ENCODE measurements around the gene KANSL1L. TPM values are rescaled to one million over a fixed set of nuclear protein-coding genes. Genes with fewer than 3 reads are reported as not detected.

The KANSL1L gene
- total and polyA plus RNA-seq, 2 experiments from 2014 or later: 7.4 to 21.1 TPM

DNA sequence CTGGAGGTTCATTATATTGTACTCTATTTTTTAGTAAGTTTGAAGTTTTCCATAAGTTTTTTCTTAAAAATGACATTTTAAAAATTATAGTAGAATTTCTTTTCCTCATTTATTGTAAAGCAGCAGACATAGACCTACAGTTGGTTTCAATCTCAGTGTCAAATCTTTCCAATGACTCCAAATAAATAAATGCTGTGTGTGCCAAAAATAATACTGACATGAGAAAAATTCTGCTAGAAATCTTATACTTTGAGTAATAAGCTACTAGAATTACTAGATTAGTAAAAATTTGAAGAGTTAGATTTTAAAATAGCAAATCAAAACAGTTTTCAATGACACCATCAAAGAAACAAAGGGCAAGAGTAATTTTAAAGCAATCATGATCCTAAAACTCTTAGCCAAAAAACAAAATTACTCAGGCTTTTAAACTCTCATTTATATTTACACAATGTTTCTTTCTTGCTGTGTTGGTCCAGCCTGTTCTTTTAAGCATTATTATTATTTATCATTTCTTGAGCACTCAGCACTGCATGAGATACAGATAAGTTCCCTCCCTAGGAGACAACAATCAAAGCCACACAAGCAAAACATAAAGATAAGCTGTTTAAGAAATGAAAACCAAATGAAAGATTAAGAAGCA is 8.3 kb upstream of the KANSL1L start:
- Histone ChIP-seq H3K79me2 (replicated peaks; ENCODE audit: insufficient read depth) (no peaks in the 10 kb centered on the region), H3K27me3 (ENCODE audit: insufficient read depth) (no peaks in the 10 kb centered on the region), H3F3A (replicated peaks; ENCODE audit: low read depth) (0 out of 2 replicates have a peak, but pooled peaks cover 3% of the 10 kb centered on the region), H3K4me1 (ENCODE audit: insufficient read depth) (peaks cover 30% of the 10 kb centered on the region), H3K36me3 (ENCODE audit: insufficient read depth) (0 out of 2 replicates have a peak, but pooled peaks cover 4% of the 10 kb centered on the region), H3K4me2 (no peak overlapping the region; the same call in 1 of the 2 replicates), H2AFZ (peak overlapping the region; percentile 19; the same call in 1 of the 2 replicates), H3K27ac (ENCODE audit: low read depth) (peak overlapping the region; percentile 61; the same call in 1 of the 2 replicates), H3K4me3 (no peak overlapping the region), H4K20me1 (replicated peaks; ENCODE audit: insufficient read depth) (no peaks in the 10 kb centered on the region), H3K9me2 (ENCODE audit: insufficient read depth) (no peaks in the 10 kb centered on the region)
- peaks cover 33% of the 10 kb centered on the region for H3K9me3 Mint-ChIP-seq
- peaks cover 33% of the 10 kb centered on the region for H3K4me1 Mint-ChIP-seq
- peaks cover 28% of the 10 kb centered on the region for H3K36me3 Mint-ChIP-seq (ENCODE audit: low read depth)
- peak overlapping the region; percentile 48; the same call in 1 of the 2 replicates for H3K27ac Mint-ChIP-seq
- DNase-seq (ENCODE audit: low spot score) (no peak), ATAC-seq (no peak)
- TF ChIP-seq EZH2phosphoT487 (IDR thresholded peaks at IDR 0.05; ENCODE audit: unreplicated experiment) (no peak), ZNF331 (CRISPR knock-in tag; IDR thresholded peaks at IDR 0.05; ENCODE audit: low read depth) (no peak), EZH2 (IDR thresholded peaks at IDR 0.05; ENCODE audit: low read depth, unreplicated experiment) (no peak), NANOG (IDR thresholded peaks at IDR 0.05; ENCODE audit: borderline replicate concordance) (no peak), JUNB (IDR thresholded peaks at IDR 0.05; ENCODE audit: unreplicated experiment) (no peak), STAT1 (IDR thresholded peaks at IDR 0.05; ENCODE audit: unreplicated experiment) (no peak), CREB1 (CRISPR knock-in tag; IDR thresholded peaks at IDR 0.05; ENCODE audit: low read depth) (no peak), POLR2AphosphoS5 (IDR thresholded peaks at IDR 0.05; ENCODE audit: low read depth) (no peak), ZNF114 (CRISPR knock-in tag; IDR thresholded peaks at IDR 0.05) (no peak)
- TF ChIP-seq, protein P1, sequence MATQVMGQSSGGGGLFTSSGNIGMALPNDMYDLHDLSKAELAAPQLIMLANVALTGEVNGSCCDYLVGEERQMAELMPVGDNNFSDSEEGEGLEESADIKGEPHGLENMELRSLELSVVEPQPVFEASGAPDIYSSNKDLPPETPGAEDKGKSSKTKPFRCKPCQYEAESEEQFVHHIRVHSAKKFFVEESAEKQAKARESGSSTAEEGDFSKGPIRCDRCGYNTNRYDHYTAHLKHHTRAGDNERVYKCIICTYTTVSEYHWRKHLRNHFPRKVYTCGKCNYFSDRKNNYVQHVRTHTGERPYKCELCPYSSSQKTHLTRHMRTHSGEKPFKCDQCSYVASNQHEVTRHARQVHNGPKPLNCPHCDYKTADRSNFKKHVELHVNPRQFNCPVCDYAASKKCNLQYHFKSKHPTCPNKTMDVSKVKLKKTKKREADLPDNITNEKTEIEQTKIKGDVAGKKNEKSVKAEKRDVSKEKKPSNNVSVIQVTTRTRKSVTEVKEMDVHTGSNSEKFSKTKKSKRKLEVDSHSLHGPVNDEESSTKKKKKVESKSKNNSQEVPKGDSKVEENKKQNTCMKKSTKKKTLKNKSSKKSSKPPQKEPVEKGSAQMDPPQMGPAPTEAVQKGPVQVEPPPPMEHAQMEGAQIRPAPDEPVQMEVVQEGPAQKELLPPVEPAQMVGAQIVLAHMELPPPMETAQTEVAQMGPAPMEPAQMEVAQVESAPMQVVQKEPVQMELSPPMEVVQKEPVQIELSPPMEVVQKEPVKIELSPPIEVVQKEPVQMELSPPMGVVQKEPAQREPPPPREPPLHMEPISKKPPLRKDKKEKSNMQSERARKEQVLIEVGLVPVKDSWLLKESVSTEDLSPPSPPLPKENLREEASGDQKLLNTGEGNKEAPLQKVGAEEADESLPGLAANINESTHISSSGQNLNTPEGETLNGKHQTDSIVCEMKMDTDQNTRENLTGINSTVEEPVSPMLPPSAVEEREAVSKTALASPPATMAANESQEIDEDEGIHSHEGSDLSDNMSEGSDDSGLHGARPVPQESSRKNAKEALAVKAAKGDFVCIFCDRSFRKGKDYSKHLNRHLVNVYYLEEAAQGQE (IDR thresholded peaks at IDR 0.05; ENCODE audit: unreplicated experiment): no peak
- TF ChIP-seq, protein P2, sequence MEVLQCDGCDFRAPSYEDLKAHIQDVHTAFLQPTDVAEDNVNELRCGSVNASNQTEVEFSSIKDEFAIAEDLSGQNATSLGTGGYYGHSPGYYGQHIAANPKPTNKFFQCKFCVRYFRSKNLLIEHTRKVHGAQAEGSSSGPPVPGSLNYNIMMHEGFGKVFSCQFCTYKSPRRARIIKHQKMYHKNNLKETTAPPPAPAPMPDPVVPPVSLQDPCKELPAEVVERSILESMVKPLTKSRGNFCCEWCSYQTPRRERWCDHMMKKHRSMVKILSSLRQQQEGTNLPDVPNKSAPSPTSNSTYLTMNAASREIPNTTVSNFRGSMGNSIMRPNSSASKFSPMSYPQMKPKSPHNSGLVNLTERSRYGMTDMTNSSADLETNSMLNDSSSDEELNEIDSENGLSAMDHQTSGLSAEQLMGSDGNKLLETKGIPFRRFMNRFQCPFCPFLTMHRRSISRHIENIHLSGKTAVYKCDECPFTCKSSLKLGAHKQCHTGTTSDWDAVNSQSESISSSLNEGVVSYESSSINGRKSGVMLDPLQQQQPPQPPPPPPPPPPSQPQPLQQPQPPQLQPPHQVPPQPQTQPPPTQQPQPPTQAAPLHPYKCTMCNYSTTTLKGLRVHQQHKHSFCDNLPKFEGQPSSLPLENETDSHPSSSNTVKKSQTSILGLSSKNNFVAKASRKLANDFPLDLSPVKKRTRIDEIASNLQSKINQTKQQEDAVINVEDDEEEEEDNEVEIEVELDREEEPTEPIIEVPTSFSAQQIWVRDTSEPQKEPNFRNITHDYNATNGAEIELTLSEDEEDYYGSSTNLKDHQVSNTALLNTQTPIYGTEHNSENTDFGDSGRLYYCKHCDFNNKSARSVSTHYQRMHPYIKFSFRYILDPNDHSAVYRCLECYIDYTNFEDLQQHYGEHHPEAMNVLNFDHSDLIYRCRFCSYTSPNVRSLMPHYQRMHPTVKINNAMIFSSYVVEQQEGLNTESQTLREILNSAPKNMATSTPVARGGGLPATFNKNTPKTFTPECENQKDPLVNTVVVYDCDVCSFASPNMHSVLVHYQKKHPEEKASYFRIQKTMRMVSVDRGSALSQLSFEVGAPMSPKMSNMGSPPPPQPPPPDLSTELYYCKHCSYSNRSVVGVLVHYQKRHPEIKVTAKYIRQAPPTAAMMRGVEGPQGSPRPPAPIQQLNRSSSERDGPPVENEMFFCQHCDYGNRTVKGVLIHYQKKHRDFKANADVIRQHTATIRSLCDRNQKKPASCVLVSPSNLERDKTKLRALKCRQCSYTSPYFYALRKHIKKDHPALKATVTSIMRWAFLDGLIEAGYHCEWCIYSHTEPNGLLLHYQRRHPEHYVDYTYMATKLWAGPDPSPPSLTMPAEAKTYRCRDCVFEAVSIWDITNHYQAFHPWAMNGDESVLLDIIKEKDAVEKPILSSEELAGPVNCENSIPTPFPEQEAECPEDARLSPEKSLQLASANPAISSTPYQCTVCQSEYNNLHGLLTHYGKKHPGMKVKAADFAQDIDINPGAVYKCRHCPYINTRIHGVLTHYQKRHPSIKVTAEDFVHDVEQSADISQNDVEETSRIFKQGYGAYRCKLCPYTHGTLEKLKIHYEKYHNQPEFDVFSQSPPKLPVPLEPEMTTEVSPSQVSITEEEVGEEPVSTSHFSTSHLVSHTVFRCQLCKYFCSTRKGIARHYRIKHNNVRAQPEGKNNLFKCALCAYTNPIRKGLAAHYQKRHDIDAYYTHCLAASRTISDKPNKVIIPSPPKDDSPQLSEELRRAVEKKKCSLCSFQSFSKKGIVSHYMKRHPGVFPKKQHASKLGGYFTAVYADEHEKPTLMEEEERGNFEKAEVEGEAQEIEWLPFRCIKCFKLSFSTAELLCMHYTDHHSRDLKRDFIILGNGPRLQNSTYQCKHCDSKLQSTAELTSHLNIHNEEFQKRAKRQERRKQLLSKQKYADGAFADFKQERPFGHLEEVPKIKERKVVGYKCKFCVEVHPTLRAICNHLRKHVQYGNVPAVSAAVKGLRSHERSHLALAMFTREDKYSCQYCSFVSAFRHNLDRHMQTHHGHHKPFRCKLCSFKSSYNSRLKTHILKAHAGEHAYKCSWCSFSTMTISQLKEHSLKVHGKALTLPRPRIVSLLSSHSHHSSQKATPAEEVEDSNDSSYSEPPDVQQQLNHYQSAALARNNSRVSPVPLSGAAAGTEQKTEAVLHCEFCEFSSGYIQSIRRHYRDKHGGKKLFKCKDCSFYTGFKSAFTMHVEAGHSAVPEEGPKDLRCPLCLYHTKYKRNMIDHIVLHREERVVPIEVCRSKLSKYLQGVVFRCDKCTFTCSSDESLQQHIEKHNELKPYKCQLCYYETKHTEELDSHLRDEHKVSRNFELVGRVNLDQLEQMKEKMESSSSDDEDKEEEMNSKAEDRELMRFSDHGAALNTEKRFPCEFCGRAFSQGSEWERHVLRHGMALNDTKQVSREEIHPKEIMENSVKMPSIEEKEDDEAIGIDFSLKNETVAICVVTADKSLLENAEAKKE (CRISPR knock-in tag; IDR thresholded peaks at IDR 0.05): no peak
- TF ChIP-seq, protein P3, sequence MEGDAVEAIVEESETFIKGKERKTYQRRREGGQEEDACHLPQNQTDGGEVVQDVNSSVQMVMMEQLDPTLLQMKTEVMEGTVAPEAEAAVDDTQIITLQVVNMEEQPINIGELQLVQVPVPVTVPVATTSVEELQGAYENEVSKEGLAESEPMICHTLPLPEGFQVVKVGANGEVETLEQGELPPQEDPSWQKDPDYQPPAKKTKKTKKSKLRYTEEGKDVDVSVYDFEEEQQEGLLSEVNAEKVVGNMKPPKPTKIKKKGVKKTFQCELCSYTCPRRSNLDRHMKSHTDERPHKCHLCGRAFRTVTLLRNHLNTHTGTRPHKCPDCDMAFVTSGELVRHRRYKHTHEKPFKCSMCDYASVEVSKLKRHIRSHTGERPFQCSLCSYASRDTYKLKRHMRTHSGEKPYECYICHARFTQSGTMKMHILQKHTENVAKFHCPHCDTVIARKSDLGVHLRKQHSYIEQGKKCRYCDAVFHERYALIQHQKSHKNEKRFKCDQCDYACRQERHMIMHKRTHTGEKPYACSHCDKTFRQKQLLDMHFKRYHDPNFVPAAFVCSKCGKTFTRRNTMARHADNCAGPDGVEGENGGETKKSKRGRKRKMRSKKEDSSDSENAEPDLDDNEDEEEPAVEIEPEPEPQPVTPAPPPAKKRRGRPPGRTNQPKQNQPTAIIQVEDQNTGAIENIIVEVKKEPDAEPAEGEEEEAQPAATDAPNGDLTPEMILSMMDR (conservative IDR thresholded peaks at IDR 0.05; ENCODE audit: low read depth in 2 of 2): no peak
- peaks cover 6% of the 10 kb centered on the region for H3K27me3 Mint-ChIP-seq (ENCODE audit: insufficient read depth, low read depth, poor library complexity)
- no peak overlapping the region for H3K4me3 Mint-ChIP-seq
